Smooth muscle cell of the brain vasculature (primary cell): ENCODE results near the gene PUM1.

Source experiments
- DNase-seq: peaks from one replicate; pipeline ENCODE4 v3.0.0-alpha.2; 2012; ENCODE audit warnings: low read depth, low spot score

PUM1 gene

GRCh38 chr1:30892671-30893073 lies 172.8 kb downstream of the PUM1 start:
- no peak for DNase-seq

- no peak for DNase-seq
Observed at GRCh38 chr1:30891227-30891552, 174.3 kb downstream of the PUM1 start.

GRCh38 chr1:30890502-30891226 lies 174.9 kb downstream of the PUM1 start:
- no peak for DNase-seq

GRCh38 chr1:30889511-30889910 lies 176.0 kb downstream of the PUM1 start:
- DNase-seq: no peak

- DNase-seq: no peak
Observed at GRCh38 chr1:30888975-30889374, 176.5 kb downstream of the PUM1 start.

- peak; percentile 31 for DNase-seq
Observed at GRCh38 chr1:30888391-30888790, 177.1 kb downstream of the PUM1 start.

- DNase-seq: no peak
Observed at GRCh38 chr1:30887485-30888315, 177.8 kb downstream of the PUM1 start.

GRCh38 chr1:30886710-30887428 lies 178.6 kb downstream of the PUM1 start:
- no peak for DNase-seq

- no peak for DNase-seq
Observed at GRCh38 chr1:30885570-30886522, 179.7 kb downstream of the PUM1 start.

- DNase-seq: no peak
Observed at GRCh38 chr1:30884723-30885122, 180.8 kb downstream of the PUM1 start.

- no peak for DNase-seq
Observed at GRCh38 chr1:30883389-30884172, 181.9 kb downstream of the PUM1 start.

- no peak for DNase-seq
Observed at GRCh38 chr1:30882678-30883388, 182.7 kb downstream of the PUM1 start.
